Right renal pelvis (tissue), 4 donors: ENCODE data around the gene EHMT2. TPM values are rescaled to one million over a fixed set of nuclear protein-coding genes. Genes with fewer than 3 reads are reported as not detected.
"Not testable (repeated sequence)": the region's sequence is repeated elsewhere in the genome, so short reads cannot be mapped to it uniquely, and the experiment has no call there.

Experiments
- DNase-seq, 4 donors: peaks; one replicate each; pipeline ENCODE4 v3.0.0-alpha.2; 2013; ENCODE audit warnings: low read depth in 4 of 4, low spot score in 3 of 4, missing footprints in 1 of 4
- polyA plus RNA-seq, 4 donors: library from polyadenylated mRNA; unstranded; fragments of 120-200 nt; gene quantifications; one replicate each; pipeline ENCODE4 v1.2.1, GENCODE V29; 2013; ENCODE audit not compliant: insufficient read length in 4 of 4

The EHMT2 gene
- polyA plus RNA-seq, 4 donors = 71.6 to 88.6 (median 77.8) TPM

- no peak for DNase-seq
Observed at GRCh38 chr6:31915756-31916155, 18.3 kb upstream of the EHMT2 start.

- no peak for DNase-seq
Observed at GRCh38 chr6:31915351-31915750, 17.9 kb upstream of the EHMT2 start.

GRCh38 chr6:31911826-31912585 is 14.5 kb upstream of the EHMT2 start:
- DNase-seq = no peak

- not testable (repeated sequence) for DNase-seq
Observed at GRCh38 chr6:31909298-31909697, 11.8 kb upstream of the EHMT2 start.

GRCh38 chr6:31908791-31909190 is 11.3 kb upstream of the EHMT2 start:
- no peak for DNase-seq

- DNase-seq = not testable (repeated sequence)
Observed at GRCh38 chr6:31908255-31908654, 10.8 kb upstream of the EHMT2 start.

GRCh38 chr6:31907158-31907813 is 9.8 kb upstream of the EHMT2 start:
- no peak for DNase-seq

GRCh38 chr6:31906727-31907126 is 9.2 kb upstream of the EHMT2 start:
- not testable (repeated sequence) for DNase-seq

GRCh38 chr6:31906122-31906521 is 8.6 kb upstream of the EHMT2 start:
- no peak for DNase-seq

GRCh38 chr6:31905041-31905440 is 7.5 kb upstream of the EHMT2 start:
- DNase-seq = no peak

- no peak for DNase-seq
Observed at GRCh38 chr6:31903957-31904356, 6.5 kb upstream of the EHMT2 start.

- DNase-seq = peak; percentile 96 to 99 (median 96)
Observed at GRCh38 chr6:31901953-31902643, 4.6 kb upstream of the EHMT2 start, which contains the start of gene ZBTB12. ZBTB12 (minus strand) TSS chr6:31902086; CDS start chr6:31901305, 781 bp downstream.

GRCh38 chr6:31901415-31901952 is 4.0 kb upstream of the EHMT2 start:
- DNase-seq = no peak

GRCh38 chr6:31900917-31901414 is 3.5 kb upstream of the EHMT2 start:
- DNase-seq = no peak

- DNase-seq = no peak
Observed at GRCh38 chr6:31899882-31900722, 2.6 kb upstream of the EHMT2 start.

GRCh38 chr6:31899215-31899614 is 1.7 kb upstream of the EHMT2 start:
- no peak for DNase-seq

- no peak for DNase-seq
Observed at GRCh38 chr6:31898383-31899011, 999 bp upstream of the EHMT2 start.

GRCh38 chr6:31896856-31897611 is 464 bp downstream of the EHMT2 start:
- DNase-seq = peak in 1 of 4 donors; percentile 6

- no peak for DNase-seq
Observed at GRCh38 chr6:31896493-31896855, 1.0 kb downstream of the EHMT2 start.
